DOHH2 (cell line): ENCODE results near the gene RSF1.

Experiments
- EZH2phosphoT487 ChIP-seq: fragments of 200-600 bp; sonication (generic); IDR thresholded peaks from 2 replicates; pipeline ENCODE4 v1.6.1; 2017; ENCODE audit warnings: borderline replicate concordance, mild to moderate bottlenecking, antibody characterized with exemption, low read length, moderate library complexity, mixed read lengths
- TF ChIP-seq, protein P1 (sequence below): fragments of 200-600 bp; sonication (generic); IDR thresholded peaks from one replicate; pipeline ENCODE4 v1.5.1; 2014; ENCODE audit warnings: antibody characterized with exemption, mild to moderate bottlenecking, low read depth, low read length; ENCODE audit not compliant: poor library complexity, severe bottlenecking

- TF ChIP-seq, protein P1, sequence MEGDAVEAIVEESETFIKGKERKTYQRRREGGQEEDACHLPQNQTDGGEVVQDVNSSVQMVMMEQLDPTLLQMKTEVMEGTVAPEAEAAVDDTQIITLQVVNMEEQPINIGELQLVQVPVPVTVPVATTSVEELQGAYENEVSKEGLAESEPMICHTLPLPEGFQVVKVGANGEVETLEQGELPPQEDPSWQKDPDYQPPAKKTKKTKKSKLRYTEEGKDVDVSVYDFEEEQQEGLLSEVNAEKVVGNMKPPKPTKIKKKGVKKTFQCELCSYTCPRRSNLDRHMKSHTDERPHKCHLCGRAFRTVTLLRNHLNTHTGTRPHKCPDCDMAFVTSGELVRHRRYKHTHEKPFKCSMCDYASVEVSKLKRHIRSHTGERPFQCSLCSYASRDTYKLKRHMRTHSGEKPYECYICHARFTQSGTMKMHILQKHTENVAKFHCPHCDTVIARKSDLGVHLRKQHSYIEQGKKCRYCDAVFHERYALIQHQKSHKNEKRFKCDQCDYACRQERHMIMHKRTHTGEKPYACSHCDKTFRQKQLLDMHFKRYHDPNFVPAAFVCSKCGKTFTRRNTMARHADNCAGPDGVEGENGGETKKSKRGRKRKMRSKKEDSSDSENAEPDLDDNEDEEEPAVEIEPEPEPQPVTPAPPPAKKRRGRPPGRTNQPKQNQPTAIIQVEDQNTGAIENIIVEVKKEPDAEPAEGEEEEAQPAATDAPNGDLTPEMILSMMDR, result no peak
- TF ChIP-seq EZH2phosphoT487, result no peak
Measured at GRCh38 chr11:77749232-77749631, 71.3 kb downstream of the RSF1 start.
